HG02610 (cell line): ENCODE results near the gene COPG1.
"Not testable (repeated sequence)": the region's sequence is repeated elsewhere in the genome, so short reads cannot be mapped to it uniquely, and the experiment has no call there.

Experiments used
- ATAC-seq: cut with Tn5 transposase; IDR thresholded peaks from one replicate; pipeline ENCODE4 v1.9.1; 2021; ENCODE audit warnings: mild to moderate bottlenecking, moderate library complexity; ENCODE audit not compliant: unreplicated experiment

COPG1 gene, protein sequence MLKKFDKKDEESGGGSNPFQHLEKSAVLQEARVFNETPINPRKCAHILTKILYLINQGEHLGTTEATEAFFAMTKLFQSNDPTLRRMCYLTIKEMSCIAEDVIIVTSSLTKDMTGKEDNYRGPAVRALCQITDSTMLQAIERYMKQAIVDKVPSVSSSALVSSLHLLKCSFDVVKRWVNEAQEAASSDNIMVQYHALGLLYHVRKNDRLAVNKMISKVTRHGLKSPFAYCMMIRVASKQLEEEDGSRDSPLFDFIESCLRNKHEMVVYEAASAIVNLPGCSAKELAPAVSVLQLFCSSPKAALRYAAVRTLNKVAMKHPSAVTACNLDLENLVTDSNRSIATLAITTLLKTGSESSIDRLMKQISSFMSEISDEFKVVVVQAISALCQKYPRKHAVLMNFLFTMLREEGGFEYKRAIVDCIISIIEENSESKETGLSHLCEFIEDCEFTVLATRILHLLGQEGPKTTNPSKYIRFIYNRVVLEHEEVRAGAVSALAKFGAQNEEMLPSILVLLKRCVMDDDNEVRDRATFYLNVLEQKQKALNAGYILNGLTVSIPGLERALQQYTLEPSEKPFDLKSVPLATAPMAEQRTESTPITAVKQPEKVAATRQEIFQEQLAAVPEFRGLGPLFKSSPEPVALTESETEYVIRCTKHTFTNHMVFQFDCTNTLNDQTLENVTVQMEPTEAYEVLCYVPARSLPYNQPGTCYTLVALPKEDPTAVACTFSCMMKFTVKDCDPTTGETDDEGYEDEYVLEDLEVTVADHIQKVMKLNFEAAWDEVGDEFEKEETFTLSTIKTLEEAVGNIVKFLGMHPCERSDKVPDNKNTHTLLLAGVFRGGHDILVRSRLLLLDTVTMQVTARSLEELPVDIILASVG

GRCh38 chr3:129249284-129250065, at the start of gene COPG1:
Gene COPG1 (plus strand): TSS chr3:129249606. CDS start chr3:129249710, 104 bp downstream.
- ATAC-seq = peak; percentile 73

DNA sequence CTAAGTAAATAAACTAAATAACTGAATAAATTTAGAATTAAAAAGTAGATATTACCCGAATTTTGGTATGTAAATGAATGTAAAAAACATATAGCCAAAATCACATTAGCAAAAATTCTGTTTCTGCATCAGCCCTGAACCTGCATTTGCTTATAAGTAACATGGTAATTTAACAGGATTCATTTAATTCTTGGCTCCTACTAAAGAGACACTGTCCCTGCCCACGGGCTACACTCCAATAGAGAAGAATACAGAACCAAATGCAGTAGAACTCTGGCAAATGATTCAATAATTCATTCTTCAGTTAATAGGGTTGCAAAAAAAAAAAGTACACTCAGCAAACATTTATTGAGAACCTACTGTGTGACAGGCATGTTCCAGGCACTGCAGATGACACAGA, 44.9 kb upstream of the COPG1 start:
- no peak for ATAC-seq

- no peak for ATAC-seq
Measured at GRCh38 chr3:129205109-129205832, 44.1 kb upstream of the COPG1 start.

- no peak for ATAC-seq
Measured at GRCh38 chr3:129207479-129207878, 41.9 kb upstream of the COPG1 start.

GRCh38 chr3:129211345-129211744, 38.1 kb upstream of the COPG1 start:
- no peak for ATAC-seq

DNA sequence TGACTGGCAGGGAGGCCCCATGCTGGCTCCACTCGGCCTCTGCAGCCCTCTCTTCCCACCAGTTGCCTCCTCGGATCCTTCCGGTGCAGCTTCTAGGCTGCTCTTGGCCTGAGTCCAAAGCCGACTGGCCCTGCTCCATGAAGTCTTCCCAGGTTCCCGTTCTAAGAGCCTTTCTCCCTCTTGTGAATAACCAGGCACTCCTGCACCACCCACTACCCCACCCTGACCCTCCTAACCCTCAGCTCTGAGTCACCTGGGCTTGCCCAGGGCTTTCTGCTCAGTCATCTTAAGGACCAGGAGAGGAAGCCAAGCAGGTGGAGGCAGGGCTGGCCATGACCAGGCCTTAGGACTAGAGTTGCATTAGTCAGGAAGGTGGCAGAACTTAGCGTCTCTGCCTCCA, 37.6 kb upstream of the COPG1 start:
- no peak for ATAC-seq

DNA sequence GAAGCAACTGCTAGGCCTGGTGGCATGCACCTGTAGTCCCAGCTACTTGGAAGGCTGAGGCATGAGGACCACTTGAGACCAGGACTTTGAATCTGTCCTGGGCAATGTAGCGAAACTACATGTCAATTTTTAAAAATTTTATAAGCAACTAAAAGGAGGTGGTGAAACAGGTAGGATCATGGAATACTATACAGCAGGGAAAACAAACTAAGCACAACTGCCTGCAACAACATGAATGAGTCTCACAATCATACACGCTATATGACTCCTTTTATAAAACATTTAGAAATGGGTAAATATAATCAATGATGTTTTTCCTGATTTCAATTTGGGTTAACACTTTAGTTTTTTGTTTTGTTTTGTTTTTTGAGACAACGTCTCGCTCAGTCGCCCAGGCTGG, 36.2 kb upstream of the COPG1 start:
- no peak for ATAC-seq

- no peak for ATAC-seq
Measured at GRCh38 chr3:129218742-129219141, 30.7 kb upstream of the COPG1 start.

DNA sequence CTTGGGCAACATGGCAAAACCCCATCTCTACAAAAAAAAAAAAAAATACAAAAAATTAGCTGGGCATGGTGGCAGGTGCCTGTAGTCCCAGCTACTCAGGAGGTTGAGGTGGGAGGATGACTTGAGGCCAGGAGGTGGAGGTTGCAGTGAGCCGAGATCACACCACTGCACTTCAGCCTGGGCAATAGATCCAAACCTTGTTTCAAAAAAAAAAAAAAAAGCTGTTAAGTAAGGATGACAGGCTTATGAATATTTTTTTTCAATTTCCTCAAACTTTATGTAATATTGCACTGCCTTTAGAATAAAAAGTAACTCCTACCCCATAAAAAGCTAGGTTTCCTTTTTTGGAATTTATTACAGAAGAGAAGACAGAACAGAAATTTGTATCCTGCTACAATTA, 25.0 kb upstream of the COPG1 start:
- not testable (repeated sequence) for ATAC-seq

- ATAC-seq = no peak
Measured at GRCh38 chr3:129224984-129225393, 24.4 kb upstream of the COPG1 start.

DNA sequence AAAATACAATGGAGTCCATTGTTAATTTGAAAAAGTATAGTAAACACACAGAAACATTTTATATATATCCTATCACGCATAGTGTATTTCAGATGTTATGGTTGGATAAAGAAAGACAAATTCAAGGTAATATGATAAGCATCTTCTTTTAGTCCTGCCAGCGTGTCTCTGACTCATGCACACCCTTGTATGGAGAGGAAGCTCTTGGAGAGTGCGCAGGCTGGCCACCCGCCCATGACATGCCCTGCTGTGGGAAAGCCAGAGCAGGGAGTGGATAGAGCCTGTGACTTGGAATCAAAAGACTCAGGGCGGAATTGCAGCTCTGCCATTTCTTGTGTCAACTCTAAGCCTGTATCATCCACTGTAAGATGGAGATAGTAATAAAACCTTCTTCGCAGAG, 23.0 kb upstream of the COPG1 start:
- no peak for ATAC-seq

DNA sequence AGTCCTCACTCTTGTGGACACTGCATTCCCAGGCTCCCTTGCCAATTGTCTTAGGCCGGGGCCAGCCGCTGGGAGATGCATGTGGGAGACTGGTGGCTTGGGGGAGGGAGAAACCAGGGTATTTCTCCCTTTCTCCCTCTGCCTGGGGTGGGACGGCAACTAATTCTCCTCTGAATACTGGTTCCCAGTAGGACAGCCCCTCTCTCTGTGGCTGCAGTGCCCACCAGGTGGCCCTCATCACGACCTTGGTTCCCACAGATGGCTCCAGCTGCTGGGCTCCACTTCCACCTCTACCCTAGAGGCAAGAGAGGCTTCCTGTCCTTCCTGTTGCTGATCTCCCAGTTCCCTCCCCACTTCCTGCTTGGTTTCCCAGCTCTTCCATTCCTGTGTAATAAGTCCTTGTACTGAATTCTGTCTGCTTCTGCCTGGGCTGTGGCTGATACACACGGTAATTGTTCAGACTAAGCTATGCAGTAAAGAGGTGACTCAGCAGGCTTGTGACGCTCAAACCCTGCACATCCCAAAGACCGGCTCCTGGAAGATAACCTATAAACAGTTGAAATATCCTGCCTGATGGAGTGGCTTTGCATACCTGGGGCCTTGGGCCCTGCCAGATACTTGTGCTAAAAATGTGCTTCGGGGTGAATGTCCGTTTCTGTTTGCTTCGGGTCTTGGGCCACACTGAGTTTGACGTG, 20.4 kb upstream of the COPG1 start:
- no peak for ATAC-seq

GRCh38 chr3:129230311-129231019, 18.9 kb upstream of the COPG1 start:
- no peak for ATAC-seq

GRCh38 chr3:129231331-129232119, 17.9 kb upstream of the COPG1 start:
- no peak for ATAC-seq

GRCh38 chr3:129233538-129233937, 15.9 kb upstream of the COPG1 start:
- peak; percentile 75 for ATAC-seq

GRCh38 chr3:129234441-129234840, 15.0 kb upstream of the COPG1 start:
- no peak for ATAC-seq

- ATAC-seq = no peak
Measured at GRCh38 chr3:129235344-129235917, 14.0 kb upstream of the COPG1 start.
